Central memory CD8-positive, alpha-beta T cell (primary cell): Measurements from ENCODE around the gene TMEM161A.
A peak's percentile ranks its signal among the peaks of the same experiment; 100 is the strongest.
"Not testable (repeated sequence)": the region's sequence is repeated elsewhere in the genome, so short reads cannot be mapped to it uniquely, and the experiment has no call there.

Experiments used
- ATAC-seq: fragments of 150-1000 bp; cut with Tn5 transposase; replicated peaks from 2 replicates; pipeline ENCODE4 v1.10.0; 2022; ENCODE audit warnings: mild to moderate bottlenecking, moderate FRiP score, moderate number of reproducible peaks; ENCODE audit not compliant: poor library complexity, severe bottlenecking; ENCODE audit errors: extremely low read depth
- DNase-seq, 2 donors: peaks; one replicate each; pipeline ENCODE4 v3.0.0; 2021; ENCODE audit warnings: low spot score in 2 of 2
- H3K27ac Mint-ChIP-seq: one replicate; pipeline ENCODE4 v1.8.0; 2022; ENCODE audit warnings: low read depth, mild to moderate bottlenecking, moderate library complexity, mixed read lengths
- H3K27me3 Mint-ChIP-seq: one replicate; pipeline ENCODE4 v1.8.0; 2022; ENCODE audit warnings: mixed read lengths
- H3K36me3 Mint-ChIP-seq: one replicate; pipeline ENCODE4 v1.8.0; 2022; ENCODE audit warnings: mild to moderate bottlenecking, moderate library complexity, mixed read lengths; ENCODE audit not compliant: insufficient read depth
- H3K4me1 Mint-ChIP-seq: one replicate; pipeline ENCODE4 v1.8.0; 2022; ENCODE audit warnings: mixed read lengths
- H3K4me3 Mint-ChIP-seq: one replicate; pipeline ENCODE4 v1.8.0; 2022; ENCODE audit warnings: mild to moderate bottlenecking, moderate library complexity, mixed read lengths
- H3K9me3 Mint-ChIP-seq: one replicate; pipeline ENCODE4 v1.8.0; 2022; ENCODE audit warnings: mixed read lengths

The TMEM161A gene

DNA sequence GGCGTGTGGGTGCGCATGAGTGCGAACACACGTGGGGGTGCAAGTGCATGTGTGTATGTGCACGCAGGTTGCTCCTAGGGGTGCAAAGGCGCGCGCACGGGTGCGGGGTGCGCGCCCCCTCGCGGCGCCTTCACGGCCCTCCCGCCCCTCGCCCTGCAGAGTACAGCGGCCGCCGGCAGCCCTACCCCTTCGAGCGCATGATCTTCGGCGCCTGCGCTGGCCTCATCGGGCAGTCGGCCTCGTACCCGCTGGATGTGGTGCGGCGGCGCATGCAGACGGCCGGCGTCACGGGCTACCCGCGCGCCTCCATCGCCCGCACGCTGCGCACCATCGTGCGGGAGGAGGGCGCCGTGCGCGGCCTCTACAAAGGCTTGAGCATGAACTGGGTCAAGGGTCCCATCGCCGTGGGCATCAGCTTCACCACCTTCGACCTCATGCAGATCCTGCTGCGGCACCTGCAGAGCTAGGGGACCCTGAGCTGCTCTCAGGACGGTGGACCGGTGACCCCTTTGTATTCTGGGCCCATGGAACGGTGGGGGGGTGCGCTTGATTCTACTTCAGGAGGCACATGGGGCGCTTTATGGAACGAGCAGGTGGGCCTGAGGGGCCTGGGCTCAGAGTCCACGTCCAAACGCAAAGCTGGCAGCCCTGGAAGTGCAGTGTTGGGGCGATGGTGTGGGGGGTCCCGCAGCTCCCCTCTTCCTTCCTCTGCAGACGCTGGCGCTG, 27.7 kb downstream of the TMEM161A start:
- H3K27me3 Mint-ChIP-seq, result no peaks in the 10 kb centered on the region
- H3K4me1 Mint-ChIP-seq, result peaks cover 5% of the 10 kb centered on the region
- H3K9me3 Mint-ChIP-seq, result no peaks in the 10 kb centered on the region
- H3K4me3 Mint-ChIP-seq, result no peak overlapping the region
- no peak for DNase-seq
- ATAC-seq, result no peak
- peaks cover 6% of the 10 kb centered on the region for H3K36me3 Mint-ChIP-seq
- no peak overlapping the region for H3K27ac Mint-ChIP-seq

DNA sequence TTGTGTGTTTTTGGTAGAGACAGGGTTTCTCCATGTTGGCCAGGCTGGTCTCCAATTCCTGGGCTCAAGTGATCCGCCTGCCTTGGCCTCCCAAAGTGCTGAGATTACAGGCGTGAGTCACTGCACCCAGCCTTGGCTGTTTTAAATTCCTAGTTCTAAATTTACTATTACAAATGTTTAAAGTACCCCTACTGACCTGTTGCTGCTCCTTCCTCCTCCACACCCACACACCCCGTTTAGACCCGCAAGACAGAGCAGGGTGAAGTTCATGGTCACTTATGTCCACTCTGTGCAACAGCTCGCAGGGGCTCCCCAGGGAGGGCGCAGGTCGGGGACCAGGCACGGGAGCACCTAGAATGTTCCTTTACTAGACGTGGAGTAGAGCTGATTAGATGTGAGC, 28.7 kb downstream of the TMEM161A start:
- no peak overlapping the region for H3K4me3 Mint-ChIP-seq
- no peak for DNase-seq

DNA sequence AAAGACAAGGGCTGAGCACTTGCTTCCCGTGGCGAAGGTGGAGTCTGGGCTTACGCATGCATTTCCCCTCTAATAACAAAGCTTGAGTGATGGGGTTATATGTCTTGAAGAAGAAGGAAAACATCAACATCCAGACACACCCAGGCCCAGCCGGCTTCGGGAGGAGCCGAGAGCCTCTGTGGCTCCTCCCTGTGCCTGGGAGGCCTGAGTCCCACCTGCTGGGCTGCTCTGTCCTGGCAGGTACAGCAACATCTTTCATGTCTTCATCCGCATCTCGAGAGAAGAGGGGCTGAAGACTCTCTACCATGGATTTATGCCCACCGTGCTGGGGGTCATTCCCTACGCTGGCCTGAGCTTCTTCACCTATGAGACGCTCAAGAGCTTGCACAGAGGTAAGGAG, 30.6 kb downstream of the TMEM161A start:
- DNase-seq (no peak), ATAC-seq (no peak)
- Mint-ChIP-seq H3K27me3 (no peaks in the 10 kb centered on the region), H3K4me1 (no peaks in the 10 kb centered on the region), H3K9me3 (no peaks in the 10 kb centered on the region), H3K36me3 (peaks cover 16% of the 10 kb centered on the region), H3K4me3 (no peak overlapping the region), H3K27ac (no peak overlapping the region)

More for the DNA sequence above, 28.7 kb downstream of the TMEM161A start:
- H3K27ac Mint-ChIP-seq, result peak overlapping the region; percentile 19
- peaks cover 12% of the 10 kb centered on the region for H3K36me3 Mint-ChIP-seq
- peaks cover 5% of the 10 kb centered on the region for H3K4me1 Mint-ChIP-seq
- no peaks in the 10 kb centered on the region for H3K9me3 Mint-ChIP-seq
- no peaks in the 10 kb centered on the region for H3K27me3 Mint-ChIP-seq
- no peak for ATAC-seq

DNA sequence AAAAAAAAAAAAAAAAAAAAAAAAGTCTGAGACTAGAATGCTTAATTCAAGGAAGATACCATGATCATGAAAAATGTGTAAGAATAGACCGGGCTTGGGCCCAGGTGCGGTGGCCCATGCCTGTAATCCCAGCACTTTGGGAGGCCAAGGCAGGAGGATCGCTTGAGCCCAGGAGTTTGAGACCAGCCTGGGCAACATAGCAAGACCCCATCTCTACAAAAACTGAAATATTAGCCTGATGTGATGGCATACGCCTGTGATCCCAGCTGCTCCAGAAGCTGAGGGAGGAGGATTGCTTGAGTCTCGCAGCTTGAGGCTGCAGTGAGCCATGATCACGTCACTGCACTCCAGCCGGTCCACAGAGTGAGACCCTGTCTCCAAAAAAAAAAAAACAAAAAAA, 31.3 kb downstream of the TMEM161A start:
- not testable (repeated sequence) for H3K27me3 Mint-ChIP-seq, DNase-seq, H3K9me3 Mint-ChIP-seq, H3K4me3 Mint-ChIP-seq, H3K27ac Mint-ChIP-seq, ATAC-seq, H3K4me1 Mint-ChIP-seq
- H3K36me3 Mint-ChIP-seq, result peaks cover 16% of the 10 kb centered on the region

DNA sequence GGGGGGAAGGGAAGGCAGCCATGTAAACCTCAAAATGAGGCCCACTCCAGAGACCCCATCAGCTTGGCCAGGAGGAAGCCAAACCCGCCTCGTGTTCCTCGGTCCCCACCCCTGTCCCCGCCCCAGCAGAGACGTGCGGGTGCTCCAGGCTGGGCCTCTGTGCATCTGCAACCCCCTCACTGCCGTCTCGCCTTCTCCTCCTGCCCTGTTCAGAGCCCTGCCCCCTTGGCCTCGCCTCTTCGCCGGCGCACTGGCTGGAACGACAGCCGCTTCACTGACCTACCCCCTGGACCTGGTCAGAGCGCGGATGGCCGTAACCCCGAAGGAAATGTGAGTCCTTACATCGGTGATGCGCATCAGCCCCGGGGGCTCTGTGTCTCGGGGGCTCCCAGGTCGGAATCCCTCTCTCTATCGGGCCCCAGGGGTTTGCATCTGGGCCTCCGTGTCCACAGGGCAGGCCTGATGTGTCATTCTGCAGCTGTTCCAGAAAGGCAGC, 32.2 kb downstream of the TMEM161A start:
- DNase-seq, result no peak
- no peaks in the 10 kb centered on the region for H3K4me1 Mint-ChIP-seq
- H3K4me3 Mint-ChIP-seq, result no peak overlapping the region
- H3K27me3 Mint-ChIP-seq, result no peaks in the 10 kb centered on the region
- peaks cover 16% of the 10 kb centered on the region for H3K36me3 Mint-ChIP-seq
- H3K27ac Mint-ChIP-seq, result no peak overlapping the region
- no peaks in the 10 kb centered on the region for H3K9me3 Mint-ChIP-seq
- ATAC-seq, result no peak

DNA sequence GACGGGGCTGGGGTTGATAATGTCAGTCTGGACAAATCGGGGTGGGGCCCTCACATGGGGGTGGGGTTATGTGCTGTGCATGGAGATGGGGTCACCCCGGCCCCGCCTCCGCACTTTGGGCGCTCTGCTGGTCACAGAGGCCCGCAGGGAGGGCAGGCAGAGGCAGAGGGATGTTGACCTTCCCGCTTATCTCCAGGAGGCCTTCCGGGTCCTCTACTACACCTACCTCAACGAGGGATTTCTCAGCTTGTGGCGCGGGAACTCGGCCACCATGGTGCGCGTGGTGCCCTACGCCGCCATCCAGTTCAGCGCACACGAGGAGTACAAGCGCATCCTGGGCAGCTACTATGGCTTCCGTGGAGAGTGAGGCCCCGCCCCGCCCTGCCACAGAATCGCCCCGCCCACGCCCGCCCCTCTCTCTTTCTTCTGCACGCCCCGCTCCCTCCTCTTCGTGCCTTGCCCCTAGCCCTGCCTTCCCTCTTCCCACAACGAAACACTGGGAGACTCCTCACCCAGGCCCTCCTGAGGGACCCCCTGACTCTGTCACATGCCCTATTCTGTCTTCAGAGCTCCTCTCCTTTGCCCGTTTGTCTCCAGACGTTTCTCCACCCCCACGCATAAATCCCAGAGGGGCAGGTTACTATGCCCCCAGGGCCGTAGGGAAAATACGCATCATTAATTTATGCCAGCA, 32.8 kb downstream of the TMEM161A start:
- Mint-ChIP-seq H3K4me3 (no peak overlapping the region), H3K9me3 (no peaks in the 10 kb centered on the region), H3K27me3 (no peaks in the 10 kb centered on the region), H3K27ac (no peak overlapping the region), H3K36me3 (peaks cover 18% of the 10 kb centered on the region), H3K4me1 (peaks cover 2% of the 10 kb centered on the region)
- DNase-seq, result no peak
- ATAC-seq, result no peak

DNA sequence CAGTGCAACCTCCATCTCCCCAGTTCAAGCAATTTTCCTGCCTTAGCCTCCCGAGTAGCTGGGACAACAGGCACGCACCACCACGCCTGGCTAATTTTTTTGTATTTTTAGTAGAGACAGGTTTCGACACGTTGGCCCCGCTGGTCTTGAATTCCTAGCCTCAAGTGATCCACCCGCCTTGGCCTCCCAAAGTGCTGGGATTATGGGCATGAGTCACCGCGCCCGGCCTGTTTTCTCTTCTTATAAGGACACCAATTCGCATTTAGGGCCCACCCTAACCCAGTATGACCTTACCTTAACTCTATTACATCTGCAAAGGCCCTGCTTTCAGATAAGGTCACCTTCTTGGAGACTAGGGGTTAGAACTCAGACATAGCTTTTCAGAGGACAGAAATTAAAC, 35.1 kb downstream of the TMEM161A start:
- H3K9me3 Mint-ChIP-seq, result no peaks in the 10 kb centered on the region
- DNase-seq, result no peak
- ATAC-seq, result no peak
- no peak overlapping the region for H3K27ac Mint-ChIP-seq
- no peak overlapping the region for H3K4me3 Mint-ChIP-seq
- no peaks in the 10 kb centered on the region for H3K27me3 Mint-ChIP-seq
- H3K36me3 Mint-ChIP-seq, result peaks cover 28% of the 10 kb centered on the region
- H3K4me1 Mint-ChIP-seq, result peaks cover 6% of the 10 kb centered on the region

DNA sequence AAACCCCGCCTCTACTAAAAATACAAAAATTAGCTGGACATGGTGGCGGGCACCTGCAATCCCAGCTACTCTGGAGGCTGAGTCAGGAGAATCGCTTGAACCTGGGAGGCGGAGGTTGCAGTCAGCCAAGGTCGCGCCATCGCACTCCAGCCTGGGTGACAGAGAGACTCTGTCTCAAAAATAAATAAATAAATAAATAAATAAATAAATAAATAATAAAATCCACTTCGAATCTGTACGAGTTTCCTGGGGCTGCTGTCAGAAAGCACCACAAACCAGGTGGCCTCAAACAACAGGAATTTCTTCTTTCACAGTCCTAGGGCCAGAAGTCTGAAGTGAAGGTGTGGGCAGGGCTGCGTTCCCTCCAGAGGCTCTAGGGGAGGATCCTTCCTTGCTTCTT, 35.7 kb downstream of the TMEM161A start:
- not testable (repeated sequence) for H3K4me3 Mint-ChIP-seq
- peaks cover 30% of the 10 kb centered on the region for H3K36me3 Mint-ChIP-seq

DNA sequence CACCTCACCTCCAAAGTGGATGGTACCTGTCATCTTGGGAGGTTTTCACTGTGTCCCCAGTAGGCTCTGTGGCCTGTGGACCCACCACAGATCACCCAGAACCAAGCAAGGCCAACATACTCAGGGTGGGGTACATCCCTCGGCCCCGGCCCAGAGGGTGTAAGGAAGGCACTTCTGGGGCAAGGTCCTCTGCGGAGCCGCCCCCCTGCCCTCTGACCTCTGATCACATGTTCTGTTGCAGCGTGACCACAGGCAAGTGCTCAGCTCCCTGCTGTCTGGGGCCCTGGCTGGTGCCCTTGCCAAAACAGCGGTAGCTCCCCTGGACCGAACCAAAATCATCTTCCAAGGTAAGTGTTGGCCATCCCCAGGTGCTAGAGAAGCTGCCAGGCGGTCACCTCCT, 36.7 kb downstream of the TMEM161A start:
- peaks cover 6% of the 10 kb centered on the region for H3K4me1 Mint-ChIP-seq
- no peaks in the 10 kb centered on the region for H3K9me3 Mint-ChIP-seq
- peaks cover 30% of the 10 kb centered on the region for H3K36me3 Mint-ChIP-seq
- ATAC-seq (no peak), DNase-seq (no peak)
- H3K27me3 Mint-ChIP-seq, result no peaks in the 10 kb centered on the region
- H3K27ac Mint-ChIP-seq, result no peak overlapping the region
- H3K4me3 Mint-ChIP-seq, result no peak overlapping the region

More for the DNA sequence above, 35.7 kb downstream of the TMEM161A start:
- not testable (repeated sequence) for H3K9me3 Mint-ChIP-seq, H3K4me1 Mint-ChIP-seq, H3K27ac Mint-ChIP-seq, H3K27me3 Mint-ChIP-seq, ATAC-seq, DNase-seq

DNA sequence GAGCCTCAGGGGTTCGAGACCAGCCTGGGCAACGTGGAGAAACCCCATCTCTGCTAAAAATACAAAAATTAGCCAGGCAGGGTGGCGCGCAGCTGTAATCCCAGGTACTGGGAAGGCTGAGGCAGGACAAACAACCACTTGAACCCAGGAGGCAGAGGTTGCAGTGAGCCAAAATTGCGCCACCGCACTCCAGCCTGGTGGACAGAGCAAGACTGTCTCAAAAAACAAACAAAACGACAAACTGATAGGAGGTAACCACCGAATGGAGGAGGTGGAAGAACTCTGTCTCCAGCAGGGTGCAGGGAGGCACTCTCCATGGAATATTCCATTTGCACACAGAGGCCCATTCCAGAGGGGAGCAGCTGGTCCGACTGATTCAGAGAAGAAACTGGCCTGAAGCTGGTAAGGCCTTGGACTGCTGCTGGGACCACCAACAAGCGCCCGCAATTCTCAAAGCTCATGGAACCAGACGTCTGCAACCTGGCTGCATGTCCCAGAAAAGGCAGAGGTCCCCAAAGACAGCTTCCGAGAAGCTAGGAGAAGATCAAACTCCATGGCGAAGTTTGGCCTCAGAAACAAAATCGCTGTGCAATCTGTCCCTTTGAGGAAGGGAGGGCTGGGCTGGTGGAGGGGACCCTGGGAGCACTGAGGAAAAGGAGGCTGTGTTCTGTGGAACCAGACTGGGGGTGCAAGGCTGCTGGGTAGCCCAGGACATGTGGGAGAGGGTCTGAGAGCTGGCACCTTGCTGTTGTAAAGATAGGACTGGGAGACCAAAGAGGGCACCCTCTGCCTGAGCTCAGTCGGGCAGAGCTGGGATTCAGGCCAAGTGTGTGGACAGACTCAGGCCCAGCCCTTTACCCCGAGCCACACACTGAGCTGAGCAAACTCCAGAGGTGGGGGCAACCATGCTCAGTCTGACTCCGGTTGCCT, 39.3 kb downstream of the TMEM161A start:
- no peaks in the 10 kb centered on the region for H3K27me3 Mint-ChIP-seq
- DNase-seq, result no peak
- H3K27ac Mint-ChIP-seq, result no peak overlapping the region
- H3K9me3 Mint-ChIP-seq, result no peaks in the 10 kb centered on the region
- H3K36me3 Mint-ChIP-seq, result peaks cover 25% of the 10 kb centered on the region
- H3K4me1 Mint-ChIP-seq, result peaks cover 6% of the 10 kb centered on the region
- no peak for ATAC-seq
- no peak overlapping the region for H3K4me3 Mint-ChIP-seq

DNA sequence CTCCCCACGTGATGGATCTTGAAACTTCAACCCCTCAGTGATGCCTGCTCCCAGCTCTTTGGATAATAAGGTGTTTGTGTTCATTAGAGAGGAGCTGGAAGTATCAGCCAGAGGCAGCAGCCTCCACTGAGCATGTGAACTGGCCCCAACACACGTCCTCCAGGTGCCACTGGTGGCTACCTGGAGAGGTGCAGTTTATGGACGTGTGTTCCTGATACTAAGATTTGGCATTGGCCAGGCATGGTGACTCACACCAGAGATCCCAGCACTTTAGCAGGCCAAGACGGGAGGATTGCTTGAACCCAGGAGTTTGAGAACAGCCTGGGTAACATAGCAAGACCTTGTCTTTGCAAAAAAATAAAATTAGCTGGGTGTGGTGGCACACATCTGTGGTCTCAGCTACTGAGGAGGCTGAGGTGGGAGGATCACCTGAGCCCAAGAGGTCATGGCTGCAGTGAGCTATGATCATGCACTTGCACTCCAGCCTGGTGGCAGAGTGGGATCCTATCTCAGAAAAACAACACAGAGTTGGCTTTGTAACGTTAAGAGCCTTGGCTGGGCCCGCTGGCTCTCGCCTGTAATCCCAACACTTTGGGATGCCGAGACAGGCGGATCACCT, 40.1 kb downstream of the TMEM161A start:
- Mint-ChIP-seq H3K9me3 (no peaks in the 10 kb centered on the region), H3K27me3 (no peaks in the 10 kb centered on the region), H3K27ac (no peak overlapping the region), H3K36me3 (peaks cover 23% of the 10 kb centered on the region), H3K4me1 (peaks cover 6% of the 10 kb centered on the region), H3K4me3 (no peak overlapping the region)
- ATAC-seq (no peak), DNase-seq (no peak)
